NT2/D1 (cell line): ENCODE measurements around the gene NAT14.

ENCODE experiments used
- SUZ12 ChIP-seq: IDR thresholded peaks from 2 replicates; pipeline ENCODE4 v1.6.1; 2011; ENCODE audit not compliant: insufficient read length, insufficient read depth; ENCODE audit errors: extremely low read depth
- ZNF274 ChIP-seq: IDR thresholded peaks from 2 replicates; pipeline ENCODE4 v1.6.1; 2011; ENCODE audit warnings: mild to moderate bottlenecking, low read depth, low read length

DNA sequence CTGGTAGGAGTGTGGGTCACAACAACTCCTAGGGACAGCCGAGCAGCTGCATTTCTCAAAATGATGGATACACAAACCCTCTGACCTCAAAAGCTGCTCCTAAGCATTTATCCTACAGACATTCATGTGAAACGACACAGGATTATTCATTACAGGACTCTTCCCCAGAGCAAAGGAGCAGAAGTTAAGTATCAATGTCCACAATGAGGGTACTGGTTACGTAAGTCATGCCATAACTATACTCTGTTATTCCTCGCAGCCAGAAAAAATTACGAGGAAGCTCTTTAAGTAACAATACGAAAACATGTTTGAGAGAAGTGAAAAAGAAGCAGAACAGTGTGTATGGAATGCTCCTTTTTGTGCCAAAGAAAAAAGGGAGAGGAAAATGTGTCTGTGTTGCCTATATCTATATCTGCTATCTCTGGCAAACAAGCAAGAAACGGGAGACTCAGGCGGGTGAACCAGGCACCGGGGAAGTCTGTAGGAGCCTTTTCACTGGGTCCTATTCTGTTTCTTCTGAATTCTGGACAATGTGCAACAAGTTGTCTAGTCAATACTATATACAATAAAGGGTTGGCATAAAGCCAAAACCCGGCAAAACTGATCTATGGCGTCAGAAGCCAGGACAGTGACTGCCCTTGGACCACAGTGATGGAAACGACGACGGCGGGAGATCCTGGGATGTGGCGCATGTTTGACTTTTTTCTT lies 24.9 kb upstream of the NAT14 start:
- no peak for TF ChIP-seq SUZ12
- TF ChIP-seq ZNF274 = no peak
